Measurements from ENCODE around the gene UMODL1. TPM values are rescaled to one million over a fixed set of nuclear protein-coding genes. Genes with fewer than 3 reads are reported as not detected.

Gene UMODL1
- total RNA-seq: 0.16 TPM

GRCh38 chr21:42071146-42071737, at the start of gene UMODL1:
Gene UMODL1, plus strand, starts transcription at chr21:42071317. Its CDS starts 0 bp downstream, at chr21:42071317.

Other genes starting within 250 kb of the UMODL1 start
- 10.9 TPM for gene PRDM15, start 192.0 kb upstream of the UMODL1 start, total RNA-seq
- 47.9 TPM for gene C2CD2, start 117.3 kb upstream of the UMODL1 start, total RNA-seq
- 18.0 TPM for gene ZBTB21, start 61.0 kb upstream of the UMODL1 start, total RNA-seq
- gene ABCG1, start 147.8 kb downstream of the UMODL1 start, total RNA-seq: 57.7 TPM
- gene TFF3, start 244.1 kb downstream of the UMODL1 start, total RNA-seq: 3.6 TPM